B cell (primary cell): ENCODE measurements around the gene ADAMTSL1.

Experiments used
- CTCF ChIP-seq: fragments of 200-600 bp; IDR thresholded peaks from one replicate; pipeline ENCODE4 v1.8.0; 2022; ENCODE audit warnings: antibody characterized with exemption, mild to moderate bottlenecking
- EZH2 ChIP-seq: IDR thresholded peaks from 2 replicates; pipeline ENCODE4 v1.6.1; 2012; ENCODE audit warnings: borderline replicate concordance, low read depth, mild to moderate bottlenecking, moderate library complexity, low read length; ENCODE audit not compliant: insufficient read depth, poor library complexity, severe bottlenecking

DNA sequence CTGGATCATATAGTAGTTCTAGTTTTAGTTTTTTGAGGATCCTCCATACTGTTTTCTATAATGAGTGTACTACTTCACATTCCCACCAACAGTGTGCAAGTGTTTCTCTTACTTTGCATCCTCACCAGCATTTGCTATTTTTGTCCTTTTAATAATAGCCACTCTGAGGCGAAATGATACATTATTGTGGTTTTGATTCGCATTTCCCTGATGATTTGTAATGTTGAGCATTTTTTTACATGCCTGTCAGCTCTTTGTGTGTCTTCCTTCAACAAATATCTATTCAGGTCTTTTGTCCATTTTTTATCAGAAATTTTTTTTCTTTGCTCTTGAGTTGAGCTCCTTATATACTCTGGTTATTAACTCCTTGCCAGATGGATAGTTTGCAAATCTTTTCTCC is 114.0 kb downstream of the ADAMTSL1 start:
- TF ChIP-seq CTCF, result no peak
- no peak for TF ChIP-seq EZH2
